Measurements from ENCODE around the gene EXOC3L4. TPM values are rescaled to one million over a fixed set of nuclear protein-coding genes. Genes with fewer than 3 reads are reported as not detected.

EXOC3L4 gene
- total RNA-seq, 1 experiment from 2014 or later = 6.3 TPM

- Histone ChIP-seq H3K36me3 (ENCODE audit: control insufficient read depth, insufficient read depth, low read length) (no peaks in the 10 kb centered on the region), H3K9me3 (no peaks in the 10 kb centered on the region), H3K4me1 (peaks cover 7% of the 10 kb centered on the region), H3K27me3 (replicated peaks; ENCODE audit: control insufficient read depth, insufficient read depth, low read length) (no peaks in the 10 kb centered on the region), H3K4me3 (ENCODE audit: low read depth, low read length) (no peak within 1 kb of the TSS)
- intact Hi-C loops (cut with micrococcal nuclease; ENCODE audit: unreplicated experiment) = no loop called here
- Mint-ChIP-seq H3K4me1 (ENCODE audit: low read depth, unreplicated experiment) (peaks cover 6% of the 10 kb centered on the region), H3K27me3 (ENCODE audit: insufficient read depth, unreplicated experiment) (no peaks in the 10 kb centered on the region), H3K27ac (ENCODE audit: unreplicated experiment) (no peak within 1 kb of the TSS), H3K4me3 (ENCODE audit: unreplicated experiment) (no peak within 1 kb of the TSS), H3K9me3 (ENCODE audit: unreplicated experiment) (no peaks in the 10 kb centered on the region), H3K36me3 (ENCODE audit: insufficient read depth, unreplicated experiment) (no peaks in the 10 kb centered on the region)
- ChIA-PET POLR2A (no interaction called here), CTCF (interaction anchor here (1.3 kb wide), 1 partner anchor 18 kb away, joined by 3 read pairs; no protein-coding TSS in a partner anchor)
- DNase-seq = no peak
- no TSS peak for BruUV-seq (replicated peaks)
- no peak for TF ChIP-seq CTCF (IDR thresholded peaks at IDR 0.05; ENCODE audit: insufficient read depth in 1 of 2, low read depth in 1 of 2, low read length in 1 of 2, severe bottlenecking in 1 of 2, unreplicated experiment in 1 of 2)
Observed at GRCh38 chr14:103122947-103123633, 28.6 kb downstream of the EXOC3L4 start, which contains the start of gene TNFAIP2. TSS of gene TNFAIP2 (plus strand) at chr14:103123461. CDS start at chr14:103126458, 2,997 bp downstream.

- no TSS peak for BruUV-seq (replicated peaks)
- Mint-ChIP-seq H3K27ac (ENCODE audit: unreplicated experiment) (no peak overlapping the region), H3K4me3 (ENCODE audit: unreplicated experiment) (no peak overlapping the region), H3K27me3 (ENCODE audit: insufficient read depth, unreplicated experiment) (no peaks in the 10 kb centered on the region), H3K4me1 (ENCODE audit: low read depth, unreplicated experiment) (peaks cover 6% of the 10 kb centered on the region), H3K9me3 (ENCODE audit: unreplicated experiment) (no peaks in the 10 kb centered on the region), H3K36me3 (ENCODE audit: insufficient read depth, unreplicated experiment) (no peaks in the 10 kb centered on the region)
- Histone ChIP-seq H3K27me3 (replicated peaks; ENCODE audit: control insufficient read depth, insufficient read depth, low read length) (no peaks in the 10 kb centered on the region), H3K9me3 (no peaks in the 10 kb centered on the region), H3K4me1 (peaks cover 7% of the 10 kb centered on the region), H3K4me3 (ENCODE audit: low read depth, low read length) (no peak overlapping the region), H3K36me3 (ENCODE audit: control insufficient read depth, insufficient read depth, low read length) (no peaks in the 10 kb centered on the region)
- DNase-seq = no peak
- intact Hi-C loops (cut with micrococcal nuclease; ENCODE audit: unreplicated experiment) = no loop called here
- CTCF ChIA-PET = interaction anchor here (1.3 kb wide), 1 partner anchor 19 kb away, joined by 3 read pairs; no protein-coding TSS in a partner anchor
- no peak for TF ChIP-seq CTCF (IDR thresholded peaks at IDR 0.05; ENCODE audit: insufficient read depth in 1 of 2, low read depth in 1 of 2, low read length in 1 of 2, severe bottlenecking in 1 of 2, unreplicated experiment in 1 of 2)
- POLR2A ChIA-PET = no interaction called here
Observed at GRCh38 chr14:103123634-103124500, 29.3 kb downstream of the EXOC3L4 start.

- no peak for DNase-seq
- Histone ChIP-seq H3K9me3 (no peaks in the 10 kb centered on the region), H3K27me3 (replicated peaks; ENCODE audit: control insufficient read depth, insufficient read depth, low read length) (no peaks in the 10 kb centered on the region), H3K4me3 (ENCODE audit: low read depth, low read length) (no peak overlapping the region), H3K36me3 (ENCODE audit: control insufficient read depth, insufficient read depth, low read length) (no peaks in the 10 kb centered on the region), H3K4me1 (peaks cover 7% of the 10 kb centered on the region)
- H3K9me3 Mint-ChIP-seq (ENCODE audit: unreplicated experiment) = no peaks in the 10 kb centered on the region
- H3K27me3 Mint-ChIP-seq (ENCODE audit: insufficient read depth, unreplicated experiment) = no peaks in the 10 kb centered on the region
- H3K27ac Mint-ChIP-seq (ENCODE audit: unreplicated experiment) = no peak overlapping the region
- intact Hi-C loops (cut with micrococcal nuclease; ENCODE audit: unreplicated experiment) = loop anchor here (5.0 kb wide), 1 partner anchor 63 kb away; no protein-coding TSS in a partner anchor
- H3K4me1 Mint-ChIP-seq (ENCODE audit: low read depth, unreplicated experiment) = peaks cover 6% of the 10 kb centered on the region
- ChIA-PET POLR2A (no interaction called here), CTCF (interaction anchor here (1.3 kb wide), 1 partner anchor 20 kb away, joined by 3 read pairs; no protein-coding TSS in a partner anchor)
- no peaks in the 10 kb centered on the region for H3K36me3 Mint-ChIP-seq (ENCODE audit: insufficient read depth, unreplicated experiment)
- no TSS peak for BruUV-seq (replicated peaks)
- TF ChIP-seq CTCF (IDR thresholded peaks at IDR 0.05; ENCODE audit: insufficient read depth in 1 of 2, low read depth in 1 of 2, low read length in 1 of 2, severe bottlenecking in 1 of 2, unreplicated experiment in 1 of 2) = no peak
- no peak overlapping the region for H3K4me3 Mint-ChIP-seq (ENCODE audit: unreplicated experiment)
Observed at GRCh38 chr14:103124501-103125001, 30.0 kb downstream of the EXOC3L4 start.
